ENCODE data around the gene C10orf120.

Gene C10orf120

DNA sequence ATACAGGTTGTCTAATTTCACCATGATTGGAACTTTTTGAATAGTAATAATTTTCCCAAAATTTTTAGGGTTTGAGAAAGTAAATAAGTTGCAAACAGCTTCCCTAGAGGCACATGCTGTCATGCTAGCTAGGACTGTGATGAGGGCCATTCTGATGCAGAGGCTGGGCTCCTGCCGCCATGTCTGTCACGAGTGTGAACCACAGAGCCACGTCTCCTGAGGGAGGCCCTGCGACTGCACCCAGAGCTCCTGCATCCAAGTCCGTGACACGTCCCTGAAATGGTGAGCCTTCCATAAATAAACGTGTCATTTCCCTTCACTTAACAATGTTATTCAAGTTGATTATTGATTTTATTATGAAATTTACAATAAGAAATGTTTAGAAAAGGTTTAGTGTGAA lies 40.0 kb downstream of the C10orf120 start:
- no peak for DNase-seq

DNA sequence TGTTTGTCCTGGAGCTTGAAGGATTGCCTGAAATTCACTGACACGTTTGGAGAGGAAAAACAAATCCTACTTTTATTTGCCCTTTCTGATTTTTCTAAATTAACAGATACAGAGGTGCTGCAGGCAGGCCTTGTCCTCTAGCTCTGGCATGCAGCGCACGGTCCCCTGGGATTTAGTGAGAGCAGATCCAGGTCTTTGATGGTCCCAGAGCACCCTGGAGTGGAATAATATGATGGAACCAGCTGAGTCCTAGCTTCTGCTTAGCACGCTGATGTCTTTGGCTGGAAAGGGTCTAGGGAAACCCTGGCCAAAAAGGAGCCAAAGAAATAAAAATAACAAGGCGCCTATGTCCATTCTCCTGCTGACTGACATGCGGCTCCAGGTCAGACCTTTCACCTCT lies 40.5 kb downstream of the C10orf120 start:
- no peak for DNase-seq

DNA sequence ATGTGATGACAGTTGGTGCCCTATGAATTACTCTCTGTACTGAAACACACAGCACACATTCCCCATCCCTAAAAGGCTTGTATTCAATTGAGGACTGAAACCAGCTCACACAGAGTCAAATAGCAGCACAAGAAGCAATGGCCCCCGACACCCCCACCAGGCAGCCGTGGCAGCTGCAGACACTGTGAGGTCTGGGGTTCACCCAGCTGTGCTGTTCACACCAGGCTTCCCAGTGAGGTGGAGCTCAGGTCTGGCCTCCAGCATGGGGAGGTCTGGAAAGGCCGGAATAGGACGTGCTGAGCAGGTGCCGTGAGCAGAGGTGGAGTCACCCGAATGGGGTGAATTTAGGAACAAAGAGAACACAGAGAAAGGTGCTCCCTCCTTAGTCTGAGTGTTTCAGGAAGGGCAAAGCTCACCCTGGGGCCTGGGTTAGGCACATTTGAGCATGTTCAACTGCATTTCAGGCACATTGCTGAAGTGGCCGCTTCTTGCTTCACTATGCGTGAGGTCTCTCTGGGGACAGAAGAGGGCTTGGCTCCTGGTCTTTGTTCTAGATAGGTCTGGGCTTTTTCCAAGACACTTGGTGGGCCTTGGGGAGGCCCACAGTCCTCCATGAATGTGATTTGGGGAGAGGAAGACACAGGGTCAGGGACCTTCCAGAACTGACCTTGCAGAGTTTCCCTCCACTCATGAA lies 41.1 kb downstream of the C10orf120 start:
- no peak for DNase-seq

DNA sequence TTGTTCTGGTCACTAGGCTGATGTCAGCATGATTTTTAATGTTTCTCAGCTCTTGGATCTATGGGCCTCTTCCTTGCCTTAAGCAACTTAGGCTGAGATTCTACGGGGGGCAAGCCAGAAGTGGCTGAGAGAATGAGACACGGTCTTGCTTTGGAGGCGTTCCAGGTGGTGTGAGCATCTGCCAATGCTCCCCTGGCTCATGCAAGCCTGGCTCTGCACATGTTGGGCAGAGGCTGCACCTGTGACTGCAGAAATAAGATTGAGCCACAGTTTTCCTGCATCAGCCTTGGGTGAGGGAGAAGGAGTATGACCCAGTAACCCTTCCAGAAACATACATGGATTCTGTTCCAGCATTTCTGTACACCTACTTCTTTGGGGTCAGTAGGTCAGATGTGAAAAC lies 41.9 kb downstream of the C10orf120 start:
- no peak for DNase-seq

DNA sequence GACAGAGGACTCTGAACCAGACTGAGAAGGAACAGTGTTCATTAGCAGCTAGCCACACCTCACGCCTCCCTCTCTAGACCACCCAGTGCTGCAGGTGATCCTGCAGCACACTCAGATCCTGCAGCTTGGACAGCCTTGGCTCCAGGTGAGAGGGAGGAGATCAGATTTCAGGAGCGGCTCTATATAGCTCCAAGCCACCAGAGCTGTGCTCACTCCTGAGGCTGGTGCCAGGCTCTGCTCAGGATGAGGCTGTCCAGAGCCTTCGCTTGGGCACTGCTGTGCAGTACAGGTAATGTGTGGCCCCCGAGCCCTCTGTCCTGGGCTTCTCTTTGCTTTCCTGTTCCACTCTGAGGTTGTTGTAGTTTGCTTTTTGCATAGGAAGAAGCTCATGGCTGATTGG lies 42.4 kb downstream of the C10orf120 start:
- no peak for DNase-seq

DNA sequence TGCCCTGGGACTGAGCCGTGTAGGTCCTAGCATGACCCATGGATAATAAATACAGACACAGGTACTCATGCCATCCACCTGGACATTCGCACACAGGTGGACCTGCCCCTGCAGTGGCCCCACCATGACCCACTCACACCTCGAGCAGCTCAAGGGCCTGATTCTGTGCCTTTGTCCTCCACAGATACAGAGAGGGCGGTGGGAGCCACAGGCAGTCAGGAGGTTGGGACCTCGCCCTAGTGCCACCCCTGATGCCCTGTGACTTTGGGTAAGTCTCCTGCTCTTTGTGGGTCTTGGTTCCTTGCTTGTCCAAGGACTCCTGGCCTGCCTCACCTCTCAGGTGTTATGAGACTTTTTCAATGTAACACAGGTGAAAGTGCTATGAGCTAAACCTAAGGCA lies 42.9 kb downstream of the C10orf120 start:
- DNase-seq = no peak

DNA sequence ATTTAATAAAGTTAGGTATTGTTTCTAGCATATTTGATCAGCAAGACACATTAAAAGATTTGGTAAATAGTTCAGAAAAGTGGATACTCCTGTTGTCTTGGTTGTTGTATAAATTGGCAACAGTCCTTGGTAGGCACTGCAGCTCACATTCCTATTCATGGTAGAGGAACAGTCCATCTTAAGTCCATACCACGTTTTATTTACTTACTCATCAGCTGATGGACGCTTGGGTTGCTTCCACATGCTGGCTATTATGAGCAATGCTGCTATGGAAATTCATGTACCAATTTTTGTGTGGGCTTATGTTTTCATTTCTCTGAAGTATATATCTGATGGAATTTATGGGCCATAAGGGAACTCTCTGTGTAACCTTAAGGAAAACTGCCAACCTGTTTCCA lies 43.3 kb downstream of the C10orf120 start:
- no peak for DNase-seq

DNA sequence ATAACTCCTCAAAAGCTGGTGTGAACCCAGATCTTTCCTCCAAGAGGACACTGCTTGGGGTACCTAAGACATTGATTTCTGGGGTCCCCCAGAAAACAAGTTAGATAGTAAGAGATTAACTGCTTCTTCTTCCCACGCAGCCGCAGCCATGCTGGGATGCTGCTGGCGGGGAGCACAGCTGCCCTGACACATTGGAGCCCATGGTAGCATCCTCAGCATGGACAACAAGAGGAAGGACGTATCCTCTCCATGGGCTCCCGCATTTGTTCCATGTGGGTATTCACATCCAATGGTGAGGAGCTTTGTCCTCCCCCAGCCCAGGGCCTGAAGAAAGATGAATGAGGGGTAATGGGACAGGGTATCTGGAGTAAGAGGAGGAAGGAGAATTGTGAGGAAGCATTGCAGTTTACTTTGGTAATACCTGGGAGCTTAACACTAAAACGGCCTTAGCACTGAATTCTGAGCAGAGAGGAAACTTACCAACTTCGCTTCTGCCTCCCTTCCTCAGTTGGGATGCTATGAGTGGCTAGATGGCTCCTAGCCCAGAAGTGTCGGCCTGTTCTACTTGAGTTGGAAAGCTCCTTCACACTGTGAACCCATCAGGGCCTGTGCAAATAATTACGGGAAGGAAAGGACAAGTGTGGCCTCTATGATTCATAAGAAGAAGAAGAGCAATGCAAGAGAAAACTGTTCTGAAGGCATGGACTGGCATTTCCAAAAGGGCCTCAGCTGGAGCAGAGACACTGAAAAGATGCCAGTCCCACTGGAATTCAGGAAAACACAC lies 43.9 kb downstream of the C10orf120 start:
- DNase-seq = no peak

DNA sequence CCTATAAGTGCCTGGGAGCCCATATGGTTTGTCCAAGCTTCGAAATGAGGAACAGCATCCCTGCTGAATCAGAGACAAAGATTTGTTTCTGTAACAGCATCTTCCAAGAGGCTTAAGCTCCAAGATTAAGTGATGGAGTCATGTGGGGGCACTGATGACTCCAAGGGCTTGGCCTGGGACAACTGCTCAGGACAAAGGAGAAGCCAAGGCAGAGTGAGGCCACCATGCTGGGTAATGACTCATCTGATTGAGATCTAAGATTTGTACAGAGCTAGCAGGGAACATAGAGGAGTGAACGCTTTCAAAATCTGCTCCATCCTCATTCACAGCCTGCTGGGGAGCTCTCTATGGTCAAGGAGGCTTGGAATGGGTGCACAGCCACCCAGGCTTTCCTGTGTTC lies 49.3 kb downstream of the C10orf120 start:
- DNase-seq = no peak

DNA sequence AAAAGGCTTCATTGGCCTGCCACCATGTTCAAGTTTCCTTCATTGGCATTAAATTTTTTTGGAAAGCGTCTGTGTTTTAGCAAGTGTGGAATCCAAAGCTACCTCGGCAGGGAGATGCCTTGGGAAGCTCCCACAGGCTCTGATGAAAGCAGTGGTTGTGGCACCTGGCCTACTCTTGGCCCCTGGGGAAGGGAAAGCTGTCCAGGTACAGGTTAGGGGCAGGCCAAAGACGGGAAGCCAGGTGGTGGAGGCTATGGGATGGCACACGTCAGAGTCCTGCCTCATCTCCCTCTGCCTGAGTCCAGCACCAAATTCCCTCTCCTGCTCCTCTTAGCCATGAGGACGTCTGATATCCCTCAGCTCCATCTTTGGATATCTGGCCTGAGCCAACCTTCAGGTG lies 49.7 kb downstream of the C10orf120 start:
- DNase-seq = no peak

DNA sequence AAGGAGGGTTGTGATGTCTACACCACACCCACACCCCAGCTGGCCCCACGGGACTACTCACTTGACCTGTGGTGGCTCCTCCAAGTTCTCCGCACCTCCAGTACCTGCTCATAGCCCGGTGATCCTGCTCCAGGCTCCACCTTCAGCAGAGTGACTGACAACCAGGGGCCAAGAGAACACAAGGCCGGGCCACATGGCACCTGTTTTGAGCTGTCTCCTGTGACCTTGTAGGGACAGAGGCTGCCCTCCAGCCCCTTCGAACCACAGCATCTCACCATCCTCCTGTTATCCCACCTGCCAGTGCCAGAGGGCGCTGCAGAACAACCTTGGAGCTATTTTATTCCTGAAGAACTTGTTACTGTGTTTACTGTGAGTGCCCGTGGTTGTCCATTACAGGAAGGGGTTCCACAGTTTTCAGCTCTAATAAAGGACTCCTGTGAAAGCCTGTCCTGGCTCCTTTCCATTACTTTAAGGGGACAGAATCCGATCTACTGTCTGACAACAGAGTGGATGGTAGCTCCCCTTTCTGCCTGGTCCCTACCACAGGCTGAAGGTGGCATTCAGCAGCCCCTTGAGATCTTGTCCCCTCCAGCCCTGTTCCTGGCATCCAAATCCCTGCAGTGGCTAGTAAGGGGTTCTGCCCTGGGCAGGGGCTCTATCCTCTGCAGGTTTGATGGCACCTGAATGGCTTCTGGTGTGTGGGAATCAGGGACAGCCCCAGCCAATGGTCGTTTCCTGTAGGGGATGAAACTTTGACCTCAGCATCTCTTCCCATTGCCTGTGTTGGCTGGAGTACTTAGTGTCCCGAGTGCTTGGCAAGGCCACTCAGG lies 50.8 kb downstream of the C10orf120 start:
- DNase-seq = peak; percentile 10
